UCSD-AML1 (cell line): ENCODE results near the gene CHADL.

Source experiments
- DNase-seq: peaks from one replicate; lab custom pipeline; 2025; ENCODE audit not compliant: unreplicated experiment; lab: John Stamatoyannopoulos, UW

Gene CHADL

GRCh38 chr22:41257696-41258095, 17.0 kb upstream of the CHADL start:
- no peak for DNase-seq

DNA sequence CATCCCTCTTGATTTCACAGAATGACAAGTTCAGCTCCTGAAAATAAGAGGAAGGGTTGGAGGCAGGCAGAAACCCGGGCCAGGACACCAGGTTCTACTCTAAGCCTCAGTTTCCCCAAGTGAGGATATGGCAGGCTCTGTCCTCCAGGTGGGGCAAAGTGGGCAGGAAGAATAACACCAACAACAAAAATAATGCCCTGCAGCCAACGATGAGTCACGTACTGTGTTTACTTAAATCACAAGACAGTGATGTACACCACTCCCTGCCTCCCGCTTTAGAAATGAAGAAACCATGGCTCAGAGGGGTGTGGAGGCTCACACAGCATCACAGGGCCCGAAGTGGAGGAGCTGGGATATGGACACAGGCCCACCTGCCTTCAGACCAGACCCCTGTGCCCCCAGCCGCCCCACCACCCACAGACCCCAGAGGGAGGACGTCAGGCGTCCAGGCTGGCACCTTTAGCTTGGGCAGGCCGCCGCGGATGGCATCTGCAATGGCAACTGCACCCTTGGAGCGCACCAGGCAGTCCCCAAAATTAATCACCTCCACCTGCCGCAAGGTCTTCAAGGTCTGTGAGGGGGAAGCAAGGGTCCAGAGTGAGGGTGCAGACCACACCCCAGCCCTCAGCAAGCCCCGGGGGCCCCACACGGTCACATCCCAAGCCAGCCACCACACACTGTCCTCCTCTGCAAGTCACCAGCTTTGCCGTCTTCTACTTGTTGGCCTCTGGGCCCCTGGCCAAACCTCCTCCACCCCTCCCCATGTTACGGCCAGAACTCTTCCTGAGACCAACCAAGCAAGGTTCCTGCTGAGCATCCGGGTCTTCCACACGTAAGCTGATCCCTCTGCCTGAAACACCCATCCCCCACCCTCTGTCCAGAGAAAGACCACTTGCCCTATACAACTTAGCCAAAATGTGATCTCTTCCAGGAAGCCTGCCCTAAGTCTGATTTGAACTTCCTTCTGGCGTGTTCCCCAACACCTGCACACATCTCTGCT, 15.8 kb upstream of the CHADL start:
- DNase-seq, result no peak

- no peak for DNase-seq
Observed at GRCh38 chr22:41254230-41254629, 13.5 kb upstream of the CHADL start.

DNA sequence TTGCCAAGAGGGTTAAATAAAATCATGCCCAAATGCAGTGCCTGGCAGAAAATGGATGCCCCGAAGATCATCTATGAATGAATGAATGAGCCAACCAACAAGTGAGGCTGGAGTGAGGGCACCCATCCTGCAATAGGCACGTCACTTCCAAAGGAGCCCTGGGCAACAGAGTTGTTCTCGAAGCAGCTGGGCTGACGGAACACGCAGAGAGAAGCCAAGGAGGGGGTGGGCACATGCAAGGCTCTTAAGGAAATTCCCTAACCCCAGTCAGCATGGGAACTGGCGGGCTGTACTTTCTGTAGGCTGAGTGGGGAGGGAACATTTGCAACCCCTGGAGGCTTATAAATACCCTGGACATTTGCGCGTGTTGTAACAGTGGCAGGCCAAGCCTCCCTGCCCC, 11.6 kb upstream of the CHADL start:
- DNase-seq, result no peak

GRCh38 chr22:41250127-41250526, 9.4 kb upstream of the CHADL start:
- DNase-seq, result no peak

GRCh38 chr22:41249442-41249841, 8.7 kb upstream of the CHADL start:
- no peak for DNase-seq

GRCh38 chr22:41248758-41249157, 8.0 kb upstream of the CHADL start:
- DNase-seq, result no peak

GRCh38 chr22:41248314-41248713, 7.6 kb upstream of the CHADL start:
- DNase-seq, result no peak

DNA sequence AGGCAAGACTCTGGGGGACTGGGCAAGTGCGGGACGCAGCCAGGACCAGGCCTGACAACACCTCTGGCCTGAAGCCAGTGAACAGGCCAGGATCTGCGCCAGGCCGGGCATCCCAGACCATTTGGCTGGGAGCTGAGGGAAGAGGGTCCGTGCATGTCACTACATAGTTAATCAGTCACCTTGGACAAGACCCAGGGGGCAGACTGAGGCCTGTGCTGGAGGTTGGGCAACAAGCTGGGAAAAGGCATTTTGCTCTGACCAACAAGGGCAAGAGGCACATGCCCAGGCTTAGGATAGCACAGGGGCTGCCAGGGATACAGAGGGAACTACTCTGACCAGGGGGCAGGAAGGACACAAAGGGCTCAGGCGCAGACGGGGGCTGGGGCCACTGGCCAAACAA, 7.0 kb upstream of the CHADL start:
- DNase-seq, result no peak

- no peak for DNase-seq
Observed at GRCh38 chr22:41245917-41246499, 5.3 kb upstream of the CHADL start.

GRCh38 chr22:41243361-41243760, 2.6 kb upstream of the CHADL start:
- no peak for DNase-seq

- no peak for DNase-seq
Observed at GRCh38 chr22:41242396-41243117, 1.8 kb upstream of the CHADL start.

DNA sequence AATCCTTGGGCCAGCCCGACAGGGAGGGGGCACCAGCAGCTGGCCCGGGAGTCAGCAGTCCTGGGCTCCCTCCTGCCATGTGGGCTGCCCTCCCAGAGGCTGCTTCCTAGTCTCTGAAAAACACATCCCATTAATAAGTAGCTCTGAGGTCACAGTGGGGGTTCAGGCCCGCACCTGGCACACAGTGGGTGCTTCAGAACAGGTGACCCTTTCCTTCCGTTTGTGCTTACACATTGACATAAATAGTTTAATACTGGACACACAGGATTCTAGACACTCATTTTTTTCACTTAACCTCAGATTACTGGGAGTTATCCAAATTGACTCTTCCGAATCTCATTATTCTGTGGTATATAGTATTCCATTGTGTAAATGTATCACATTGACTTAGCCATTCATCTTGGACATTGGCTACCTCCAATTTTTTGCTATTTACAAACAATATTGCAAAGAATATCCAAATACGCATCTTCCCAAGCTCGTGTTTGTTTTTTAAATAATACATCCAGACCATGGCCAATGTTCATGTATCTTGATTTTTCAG, 474 bp upstream of the CHADL start:
- DNase-seq, result no peak

- no peak for DNase-seq
Observed at GRCh38 chr22:41239443-41240128, 1.1 kb downstream of the CHADL start.

- DNase-seq, result no peak
Observed at GRCh38 chr22:41238570-41239442, 1.9 kb downstream of the CHADL start.

DNA sequence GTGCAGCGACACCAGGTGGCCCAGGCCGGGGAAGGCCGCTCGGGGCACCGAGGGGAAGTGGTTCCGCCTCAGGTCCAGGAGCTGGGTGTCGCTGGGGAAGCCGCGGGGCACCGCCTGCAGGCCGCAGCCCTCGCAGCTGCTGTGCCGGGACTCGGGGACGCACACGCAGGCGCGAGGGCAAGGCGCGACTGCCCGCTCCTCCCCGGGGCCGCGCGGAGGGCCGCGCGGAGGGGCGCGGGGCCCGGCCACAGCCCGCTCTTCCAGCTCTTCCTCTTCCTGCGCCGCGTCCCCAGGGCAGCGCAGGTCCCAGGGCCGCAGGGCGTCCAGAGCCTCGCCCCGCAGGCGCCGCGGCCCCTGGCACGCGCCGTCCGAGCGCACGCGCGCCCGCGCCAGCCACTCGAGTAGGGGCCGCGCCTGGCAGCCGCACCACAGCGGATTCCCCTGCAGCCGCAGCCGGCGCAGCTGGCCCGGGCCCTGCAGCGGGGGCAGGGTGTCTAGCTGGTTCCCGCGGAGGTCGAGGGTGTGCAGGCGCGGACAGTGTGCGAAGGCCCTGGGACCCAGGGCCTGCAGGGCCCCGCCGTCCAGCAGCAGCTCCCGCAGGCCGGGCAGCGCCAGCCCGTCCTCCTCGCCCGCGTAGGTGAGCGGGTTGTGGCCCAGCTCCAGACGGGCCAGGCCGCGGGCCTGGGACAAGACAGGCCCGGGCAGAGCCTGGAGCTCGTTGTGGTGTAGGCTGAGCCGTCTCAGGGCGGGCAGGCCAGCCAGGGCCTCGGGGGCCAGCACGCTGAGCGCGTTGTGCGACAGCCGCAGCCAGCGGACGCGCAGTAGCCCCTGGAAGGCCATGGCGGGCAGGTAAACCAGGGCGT, 2.8 kb downstream of the CHADL start:
- peak; percentile 69 for DNase-seq

DNA sequence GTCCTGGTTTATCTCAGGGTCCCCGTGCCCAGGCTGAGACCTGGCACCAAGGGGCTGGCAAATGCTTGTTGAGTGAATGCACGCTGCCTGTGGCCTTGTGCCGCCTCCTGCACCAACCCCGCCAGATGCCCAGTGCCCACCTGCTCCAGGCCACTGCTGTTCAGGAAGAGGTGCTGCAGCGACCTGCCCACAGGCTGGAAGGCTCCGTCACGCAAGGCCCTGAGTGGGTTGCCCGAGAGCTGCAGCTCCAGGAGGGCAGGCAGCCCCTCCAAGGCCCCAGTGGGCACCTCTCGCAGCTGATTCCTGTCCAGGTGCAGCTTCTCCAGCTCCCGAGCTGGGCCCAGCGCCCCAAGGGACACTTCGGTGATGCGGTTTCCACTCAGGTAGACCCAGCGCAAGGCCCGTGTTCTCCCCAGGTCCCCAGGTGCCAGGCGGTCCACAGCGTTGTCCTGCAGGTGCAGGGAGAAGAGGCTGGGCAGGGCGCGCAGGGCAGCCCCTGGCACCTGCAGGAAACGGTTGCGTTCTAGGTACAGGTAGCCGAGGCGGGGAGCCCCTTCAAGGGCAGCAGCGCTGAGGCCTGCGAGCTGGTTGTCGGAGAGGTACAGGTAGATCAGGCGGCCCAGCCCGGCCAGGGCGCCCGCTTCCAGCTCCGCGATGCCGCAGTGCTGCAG, 3.6 kb downstream of the CHADL start:
- no peak for DNase-seq
